Activated B cell treated with CpG ODN at 0.5 μM for 24 hours (primary cell): Measurements from ENCODE around the gene ADD1. TPM values are rescaled to one million over a fixed set of nuclear protein-coding genes. Genes with fewer than 3 reads are reported as not detected.
"Not testable (repeated sequence)": the region's sequence is repeated elsewhere in the genome, so short reads cannot be mapped to it uniquely, and the experiment has no call there.

Experiments used
- ATAC-seq: fragments of 200-7000 bp; cut with Tn5 transposase; one replicate; pipeline ENCODE4 v1.10.0; 2021; ENCODE audit warnings: low read depth, mild to moderate bottlenecking, moderate library complexity
- CTCF ChIA-PET: fragments of 350-600 bp; sonication (Branson Sonifier 250); formaldehyde crosslinking; loops from one replicate; lab custom pipeline; 2021; ENCODE audit warnings: antibody characterized with exemption; lab: Charles Lee
- POLR2A ChIA-PET: fragments of 350-600 bp; sonication (Branson Sonifier 250); formaldehyde crosslinking; loops from one replicate; lab custom pipeline; 2021; ENCODE audit warnings: antibody characterized with exemption; lab: Charles Lee
- DNase-seq: peaks from one replicate; pipeline ENCODE4 v3.0.0; 2022
- H3K27ac Mint-ChIP-seq: one replicate; pipeline ENCODE4 v1.8.0; 2020; ENCODE audit warnings: mixed read lengths
- H3K27me3 Mint-ChIP-seq: one replicate; pipeline ENCODE4 v1.8.0; 2021; ENCODE audit warnings: mixed read lengths
- H3K36me3 Mint-ChIP-seq: one replicate; pipeline ENCODE4 v1.8.0; 2021; ENCODE audit warnings: low read depth, mixed read lengths
- H3K4me1 Mint-ChIP-seq: one replicate; pipeline ENCODE4 v1.8.0; 2021; ENCODE audit warnings: mixed read lengths
- H3K4me3 Mint-ChIP-seq: one replicate; pipeline ENCODE4 v1.8.0; 2020; ENCODE audit warnings: mild to moderate bottlenecking, mixed read lengths
- H3K9me3 Mint-ChIP-seq: one replicate; pipeline ENCODE4 v1.8.0; 2020; ENCODE audit warnings: mixed read lengths
- intact Hi-C: fragments of 100-400 bp; cut with micrococcal nuclease; formaldehyde crosslinking; loops from one replicate; pipeline ENCODE4 v1.15.1; 2024
- total RNA-seq: library from RNA; stranded (reverse); gene quantifications from 2 replicates; pipeline ENCODE4 v1.2.3, GENCODE V29; 2022
- TF ChIP-seq, protein P1 (sequence below): fragments of 200-600 bp; IDR thresholded peaks from one replicate; pipeline ENCODE4 v1.8.0; 2022; ENCODE audit warnings: antibody characterized with exemption, mild to moderate bottlenecking

Gene ADD1
- total RNA-seq, 1 donor from 2014 or later, result 340 TPM

DNA sequence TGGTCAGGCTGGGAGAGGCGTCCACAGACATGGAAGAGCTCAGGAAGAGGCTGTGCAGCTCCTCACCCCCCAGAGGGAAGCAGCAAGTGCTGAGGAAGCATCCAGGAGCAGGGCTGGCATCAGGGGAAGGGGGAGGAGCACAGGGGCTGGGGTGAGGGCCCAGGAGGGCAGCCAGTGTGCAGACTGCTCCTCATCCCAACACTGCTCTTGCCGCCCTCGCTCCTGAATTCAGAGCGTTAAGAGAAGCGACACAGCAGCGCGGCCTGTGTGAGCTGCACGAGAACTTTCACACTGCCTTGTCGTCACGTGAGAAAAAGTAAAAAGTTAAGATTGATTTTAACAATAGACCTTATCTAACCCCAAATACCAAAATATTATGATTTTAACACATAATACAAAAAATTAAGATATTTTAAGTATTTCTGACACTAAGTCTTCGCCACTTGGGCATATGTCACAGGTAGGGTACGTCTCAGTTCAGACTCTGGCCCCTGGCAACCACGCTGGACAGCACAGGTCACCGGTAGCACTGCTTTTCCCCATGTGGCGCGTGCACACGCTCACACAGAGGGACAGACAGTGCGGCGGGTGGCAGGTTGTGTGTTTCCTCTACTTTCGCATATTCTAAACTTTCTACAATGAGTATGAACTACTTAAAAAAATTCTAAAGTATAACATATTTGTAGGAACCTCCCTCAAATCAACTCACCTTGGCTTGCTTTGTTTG is 99.9 kb downstream of the ADD1 start:
- H3K4me3 Mint-ChIP-seq, result no peak overlapping the region

GRCh38 chr4:2944091-2944482 is 100.4 kb downstream of the ADD1 start:
- TF ChIP-seq, protein P1, sequence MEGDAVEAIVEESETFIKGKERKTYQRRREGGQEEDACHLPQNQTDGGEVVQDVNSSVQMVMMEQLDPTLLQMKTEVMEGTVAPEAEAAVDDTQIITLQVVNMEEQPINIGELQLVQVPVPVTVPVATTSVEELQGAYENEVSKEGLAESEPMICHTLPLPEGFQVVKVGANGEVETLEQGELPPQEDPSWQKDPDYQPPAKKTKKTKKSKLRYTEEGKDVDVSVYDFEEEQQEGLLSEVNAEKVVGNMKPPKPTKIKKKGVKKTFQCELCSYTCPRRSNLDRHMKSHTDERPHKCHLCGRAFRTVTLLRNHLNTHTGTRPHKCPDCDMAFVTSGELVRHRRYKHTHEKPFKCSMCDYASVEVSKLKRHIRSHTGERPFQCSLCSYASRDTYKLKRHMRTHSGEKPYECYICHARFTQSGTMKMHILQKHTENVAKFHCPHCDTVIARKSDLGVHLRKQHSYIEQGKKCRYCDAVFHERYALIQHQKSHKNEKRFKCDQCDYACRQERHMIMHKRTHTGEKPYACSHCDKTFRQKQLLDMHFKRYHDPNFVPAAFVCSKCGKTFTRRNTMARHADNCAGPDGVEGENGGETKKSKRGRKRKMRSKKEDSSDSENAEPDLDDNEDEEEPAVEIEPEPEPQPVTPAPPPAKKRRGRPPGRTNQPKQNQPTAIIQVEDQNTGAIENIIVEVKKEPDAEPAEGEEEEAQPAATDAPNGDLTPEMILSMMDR, result no peak
- intact Hi-C loops, result no loop called here
- H3K4me3 Mint-ChIP-seq, result no peak overlapping the region
- no peak overlapping the region for H3K27ac Mint-ChIP-seq
- H3K9me3 Mint-ChIP-seq, result no peaks in the 10 kb centered on the region
- no peaks in the 10 kb centered on the region for H3K27me3 Mint-ChIP-seq
- H3K4me1 Mint-ChIP-seq, result no peaks in the 10 kb centered on the region
- ChIA-PET POLR2A (interaction anchor here (0.6 to 2.4 kb wide), 2 partner anchors 9 to 172 kb away, joined by 4 to 5 read pairs; no protein-coding TSS in a partner anchor), CTCF (no interaction called here)
- no peak for DNase-seq
- peaks cover 95% of the 10 kb centered on the region for H3K36me3 Mint-ChIP-seq
- ATAC-seq, result no peak

More for the DNA sequence above, 99.9 kb downstream of the ADD1 start:
- Mint-ChIP-seq H3K36me3 (peaks cover 95% of the 10 kb centered on the region), H3K27me3 (no peaks in the 10 kb centered on the region), H3K9me3 (no peaks in the 10 kb centered on the region), H3K4me1 (peaks cover 3% of the 10 kb centered on the region), H3K27ac (no peak overlapping the region)
- no peak for ATAC-seq
- intact Hi-C loops, result no loop called here
- ChIA-PET POLR2A (interaction anchor here (2.4 kb wide), 1 partner anchor 8 kb away, joined by 5 read pairs; no protein-coding TSS in a partner anchor), CTCF (no interaction called here)
- TF ChIP-seq, protein P1, result no peak
- no peak for DNase-seq

DNA sequence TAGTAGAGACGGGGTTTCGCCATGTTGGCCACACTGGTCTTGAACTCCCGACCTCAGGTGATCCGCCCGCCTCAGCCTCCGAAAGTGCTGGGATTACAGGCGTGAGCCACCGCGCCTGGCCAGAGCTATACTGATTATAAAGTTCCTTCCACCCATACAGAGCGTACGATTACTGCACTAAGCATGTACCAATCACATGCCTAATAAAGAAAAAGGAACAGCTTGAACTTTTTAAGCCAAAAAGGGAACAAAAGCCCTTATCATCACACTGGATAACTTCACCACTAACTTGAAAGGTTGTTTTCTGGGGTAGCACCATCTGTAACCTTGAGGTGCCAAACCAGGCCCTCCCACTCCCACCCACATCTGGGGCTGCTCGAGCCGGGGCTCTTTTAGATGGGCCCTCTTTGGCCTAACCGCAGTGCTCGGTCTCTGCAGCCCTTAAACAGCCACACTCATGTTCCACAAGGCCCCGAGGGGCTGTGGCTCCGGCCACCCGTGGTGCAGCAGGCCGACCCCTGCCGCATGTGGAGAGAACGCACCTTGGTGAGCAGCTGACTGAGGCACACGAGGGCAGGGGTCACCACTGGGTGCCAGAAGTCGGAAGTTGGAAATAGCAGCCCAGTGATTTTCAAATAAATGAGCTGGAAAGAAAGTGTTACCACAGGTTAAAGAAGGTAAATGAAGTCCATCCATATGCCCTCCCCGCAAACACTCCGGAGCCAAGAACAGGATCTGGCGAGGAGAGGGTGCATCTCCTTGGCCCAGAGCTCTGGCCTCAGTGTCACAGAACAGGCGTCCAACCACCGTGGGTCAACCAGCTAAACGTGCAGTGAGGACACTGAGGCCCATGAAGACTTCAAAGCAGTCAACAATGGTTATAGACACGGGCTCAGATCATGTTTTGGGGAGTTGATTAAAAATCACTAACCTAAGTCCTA is 101.2 kb downstream of the ADD1 start:
- H3K27ac Mint-ChIP-seq, result no peak overlapping the region
- intact Hi-C loops, result no loop called here
- POLR2A ChIA-PET, result interaction anchor here (0.6 to 2.4 kb wide), 2 partner anchors 9 to 173 kb away, joined by 4 to 5 read pairs; no protein-coding TSS in a partner anchor
- no peak for ATAC-seq
- no peaks in the 10 kb centered on the region for H3K27me3 Mint-ChIP-seq
- no peak for DNase-seq
- H3K36me3 Mint-ChIP-seq, result peaks cover 95% of the 10 kb centered on the region
- H3K9me3 Mint-ChIP-seq, result no peaks in the 10 kb centered on the region
- H3K4me1 Mint-ChIP-seq, result no peaks in the 10 kb centered on the region
- TF ChIP-seq, protein P1, result no peak
- CTCF ChIA-PET, result no interaction called here
- H3K4me3 Mint-ChIP-seq, result no peak overlapping the region

DNA sequence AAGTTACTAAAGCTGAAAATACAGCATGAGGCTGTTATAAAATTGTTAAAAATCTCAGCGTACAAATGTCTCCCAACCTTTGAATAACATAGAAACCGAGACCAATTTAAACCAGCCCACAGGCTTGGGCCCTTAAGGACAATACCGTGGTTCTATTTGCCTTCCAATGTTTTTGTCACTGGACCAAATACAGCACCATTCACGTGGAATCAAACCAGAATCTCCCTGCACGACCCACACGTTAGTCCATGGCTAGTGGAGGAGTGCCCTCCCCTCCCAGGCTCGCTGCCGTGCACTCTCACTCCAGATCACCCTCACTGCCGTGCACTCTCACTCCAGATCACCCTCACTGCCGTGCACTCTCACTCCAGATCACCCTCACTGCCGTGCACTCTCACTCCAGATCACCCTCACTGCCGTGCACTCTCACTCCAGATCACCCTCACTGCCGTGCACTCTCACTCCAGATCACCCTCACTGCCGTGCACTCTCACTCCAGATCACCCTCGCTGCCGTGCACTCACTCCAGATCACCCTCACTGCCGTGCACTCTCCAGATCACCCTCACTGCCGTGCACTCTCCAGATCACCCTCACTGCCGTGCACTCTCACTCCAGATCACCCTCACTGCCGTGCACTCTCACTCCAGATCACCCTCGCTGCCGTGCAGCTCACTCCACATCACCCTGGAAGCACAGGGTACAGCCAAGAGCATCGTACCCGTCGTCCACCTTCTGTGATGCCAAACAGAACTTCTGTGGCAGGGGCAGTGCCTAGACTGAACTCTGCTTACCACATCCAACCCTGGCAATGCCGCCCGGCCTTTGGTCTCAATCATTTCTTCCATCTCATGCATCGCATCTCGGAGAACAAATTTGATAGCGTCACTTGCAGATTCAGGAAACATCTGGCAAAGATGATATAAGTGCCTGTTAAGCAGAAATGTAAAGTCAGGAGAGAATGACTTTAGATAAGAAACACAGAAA is 102.3 kb downstream of the ADD1 start:
- H3K27me3 Mint-ChIP-seq, H3K4me1 Mint-ChIP-seq, ATAC-seq, H3K4me3 Mint-ChIP-seq, DNase-seq, intact Hi-C loops, H3K9me3 Mint-ChIP-seq, H3K27ac Mint-ChIP-seq, CTCF ChIA-PET: not testable (repeated sequence)
- POLR2A ChIA-PET, result interaction anchor here (0.6 to 2.4 kb wide), 2 partner anchors 11 to 72 kb away, joined by 4 to 5 read pairs; no protein-coding TSS in a partner anchor
- H3K36me3 Mint-ChIP-seq, result peaks cover 95% of the 10 kb centered on the region
